GM10266 (cell line): ENCODE measurements around the gene LDLRAD4.

Experiments used
- DNase-seq: peaks from one replicate; pipeline ENCODE4 v3.0.0; 2012; ENCODE audit errors: extremely low spot score
- CTCF ChIP-seq: IDR thresholded peaks from 2 replicates; pipeline ENCODE4 v1.5.1; 2012; ENCODE audit warnings: mild to moderate bottlenecking, low read depth; ENCODE audit not compliant: control insufficient read depth, insufficient read depth; ENCODE audit errors: missing control alignments

Gene LDLRAD4

GRCh38 chr18:13622751-13623150 is 404.2 kb downstream of the LDLRAD4 start:
- no peak for TF ChIP-seq CTCF
- peak; percentile 16 for DNase-seq

- TF ChIP-seq CTCF = no peak
- DNase-seq = peak; percentile 14
Observed at GRCh38 chr18:13623348-13623747, 404.8 kb downstream of the LDLRAD4 start.

GRCh38 chr18:13623871-13624270 is 405.3 kb downstream of the LDLRAD4 start:
- no peak for DNase-seq
- TF ChIP-seq CTCF = no peak

GRCh38 chr18:13624563-13625237 is 406.1 kb downstream of the LDLRAD4 start:
- no peak for DNase-seq
- TF ChIP-seq CTCF = no peak

- no peak for DNase-seq
- TF ChIP-seq CTCF = no peak
Observed at GRCh38 chr18:13625355-13625754, 406.8 kb downstream of the LDLRAD4 start.

GRCh38 chr18:13625843-13626543 is 407.4 kb downstream of the LDLRAD4 start:
- TF ChIP-seq CTCF = no peak
- DNase-seq = no peak

GRCh38 chr18:13626544-13626908 is 408.0 kb downstream of the LDLRAD4 start:
- TF ChIP-seq CTCF = no peak
- no peak for DNase-seq
